Activated T-helper 17 cell treated with anti-CD3 and anti-CD28 coated beads, Interleukin-2, amount 50 U/mL, for 72 hours (primary cell): ENCODE results near the gene PHLDA3. TPM values are rescaled to one million over a fixed set of nuclear protein-coding genes. Genes with fewer than 3 reads are reported as not detected.

Experiments
- ATAC-seq: fragments of 150-1000 bp; cut with Tn5 transposase; replicated peaks from 2 replicates; pipeline ENCODE4 v1.10.0; 2021; ENCODE audit warnings: mild to moderate bottlenecking, moderate library complexity
- H3K27ac Mint-ChIP-seq: one replicate; pipeline ENCODE4 v1.8.0; 2022; ENCODE audit warnings: mixed read lengths
- H3K27me3 Mint-ChIP-seq: one replicate; pipeline ENCODE4 v1.8.0; 2022; ENCODE audit warnings: mixed read lengths
- H3K36me3 Mint-ChIP-seq: one replicate; pipeline ENCODE4 v1.8.0; 2022; ENCODE audit warnings: low read depth, mild to moderate bottlenecking, mixed read lengths
- H3K4me1 Mint-ChIP-seq: one replicate; pipeline ENCODE4 v1.8.0; 2022; ENCODE audit warnings: mixed read lengths
- H3K4me3 Mint-ChIP-seq: one replicate; pipeline ENCODE4 v1.8.0; 2022; ENCODE audit warnings: mild to moderate bottlenecking, mixed read lengths
- H3K9me3 Mint-ChIP-seq: one replicate; pipeline ENCODE4 v1.8.0; 2022; ENCODE audit warnings: mixed read lengths
- total RNA-seq, 2 donors: library from RNA; stranded (reverse); gene quantifications; one replicate each; pipeline ENCODE4 v1.2.3, GENCODE V29; 2022

The PHLDA3 gene
- total RNA-seq, 2 donors from 2014 or later: 9.4 to 21.0 TPM

DNA sequence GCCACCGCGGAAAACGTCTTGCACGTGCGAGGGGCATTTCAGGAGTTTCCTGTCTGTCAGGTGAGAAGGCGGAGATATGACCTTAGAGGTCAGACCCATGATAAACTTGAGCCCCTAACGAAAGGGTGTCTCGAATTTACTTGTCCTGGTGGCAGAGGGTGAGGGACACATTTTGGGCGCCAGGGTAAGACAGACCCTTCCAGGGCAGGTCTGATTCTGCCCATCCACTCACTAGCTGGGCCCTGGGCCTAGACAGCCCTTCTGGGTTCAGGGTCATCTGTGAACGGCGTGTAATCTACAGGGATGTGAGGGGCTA, 38.3 kb upstream of the PHLDA3 start:
- H3K9me3 Mint-ChIP-seq: no peaks in the 10 kb centered on the region
- peaks cover 7% of the 10 kb centered on the region for H3K4me1 Mint-ChIP-seq
- peak; percentile 15 for ATAC-seq
- H3K27ac Mint-ChIP-seq: peak overlapping the region; percentile 30
- H3K4me3 Mint-ChIP-seq: peak overlapping the region; percentile 92
- H3K27me3 Mint-ChIP-seq: no peaks in the 10 kb centered on the region
- H3K36me3 Mint-ChIP-seq: no peaks in the 10 kb centered on the region

GRCh38 chr1:201506557-201507359, 37.8 kb upstream of the PHLDA3 start, which contains the start of gene CSRP1:
Gene CSRP1 (minus strand): TSS chr1:201507123. CDS start chr1:201496303, 10,820 bp downstream.
- Mint-ChIP-seq H3K9me3 (no peaks in the 10 kb centered on the region), H3K27me3 (no peaks in the 10 kb centered on the region), H3K27ac (peak within 1 kb of the TSS; percentile 88), H3K36me3 (no peaks in the 10 kb centered on the region), H3K4me3 (peak within 1 kb of the TSS; percentile 92), H3K4me1 (peaks cover 7% of the 10 kb centered on the region)
- peak; percentile 95 for ATAC-seq

DNA sequence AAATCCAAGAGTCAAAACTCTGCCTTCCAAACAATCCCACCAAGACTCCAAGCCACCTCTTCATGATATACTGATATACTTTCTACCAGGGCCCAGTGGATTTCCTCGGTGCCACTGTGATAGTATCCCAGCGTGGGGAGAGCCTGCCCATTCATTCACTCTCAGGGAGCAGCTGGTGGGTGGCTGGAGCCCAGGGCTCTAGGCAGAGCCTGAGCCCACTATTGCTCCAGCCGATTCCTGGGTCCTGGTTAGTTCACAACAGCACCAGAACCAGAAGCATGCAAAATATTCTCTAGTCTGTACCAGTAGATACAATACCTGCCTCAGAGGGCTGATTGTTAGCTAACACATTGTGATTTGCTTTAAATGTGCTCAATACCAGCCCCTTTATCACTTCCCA, 37.1 kb upstream of the PHLDA3 start:
- peak overlapping the region; percentile 88 for H3K27ac Mint-ChIP-seq
- H3K9me3 Mint-ChIP-seq: no peaks in the 10 kb centered on the region
- no peak for ATAC-seq
- H3K27me3 Mint-ChIP-seq: no peaks in the 10 kb centered on the region
- peak overlapping the region; percentile 92 for H3K4me3 Mint-ChIP-seq
- H3K36me3 Mint-ChIP-seq: no peaks in the 10 kb centered on the region
- peaks cover 7% of the 10 kb centered on the region for H3K4me1 Mint-ChIP-seq

GRCh38 chr1:201505503-201505890, 36.5 kb upstream of the PHLDA3 start:
- Mint-ChIP-seq H3K36me3 (no peaks in the 10 kb centered on the region), H3K4me3 (peak overlapping the region; percentile 92), H3K27me3 (no peaks in the 10 kb centered on the region), H3K9me3 (no peaks in the 10 kb centered on the region), H3K27ac (peak overlapping the region; percentile 88), H3K4me1 (peaks cover 7% of the 10 kb centered on the region)
- ATAC-seq: no peak

GRCh38 chr1:201504799-201505502, 36.0 kb upstream of the PHLDA3 start:
- H3K27me3 Mint-ChIP-seq: no peaks in the 10 kb centered on the region
- H3K36me3 Mint-ChIP-seq: no peaks in the 10 kb centered on the region
- no peak for ATAC-seq

DNA sequence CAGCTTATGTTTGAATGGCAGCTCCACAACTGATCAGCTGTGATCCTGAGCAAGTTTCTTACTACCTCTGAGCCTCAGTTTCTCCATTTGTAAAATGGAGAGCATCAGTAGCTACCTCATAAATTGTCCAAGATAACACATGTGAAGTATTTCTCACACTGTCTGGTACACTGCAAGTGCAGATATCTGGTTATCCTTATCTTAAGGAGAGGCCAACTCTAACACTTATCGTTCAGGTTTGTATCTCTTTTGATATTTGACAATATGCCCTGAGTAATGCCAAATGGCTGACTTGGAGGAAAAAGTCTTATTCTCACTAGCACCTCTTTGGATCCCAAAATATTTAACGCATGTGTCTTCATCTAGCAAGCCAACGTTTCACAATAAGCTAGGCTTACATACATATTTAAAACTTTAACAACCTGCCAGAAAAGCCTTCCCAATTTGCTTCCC, 35.2 kb upstream of the PHLDA3 start:
- H3K27ac Mint-ChIP-seq: no peak overlapping the region
- H3K36me3 Mint-ChIP-seq: no peaks in the 10 kb centered on the region
- no peak overlapping the region for H3K4me3 Mint-ChIP-seq
- ATAC-seq: no peak
- no peaks in the 10 kb centered on the region for H3K27me3 Mint-ChIP-seq
- no peaks in the 10 kb centered on the region for H3K9me3 Mint-ChIP-seq
- peaks cover 7% of the 10 kb centered on the region for H3K4me1 Mint-ChIP-seq

More at GRCh38 chr1:201504799-201505502, 36.0 kb upstream of the PHLDA3 start:
- Mint-ChIP-seq H3K9me3 (no peaks in the 10 kb centered on the region), H3K4me1 (peaks cover 7% of the 10 kb centered on the region), H3K4me3 (peak overlapping the region; percentile 92), H3K27ac (peak overlapping the region; percentile 88)

DNA sequence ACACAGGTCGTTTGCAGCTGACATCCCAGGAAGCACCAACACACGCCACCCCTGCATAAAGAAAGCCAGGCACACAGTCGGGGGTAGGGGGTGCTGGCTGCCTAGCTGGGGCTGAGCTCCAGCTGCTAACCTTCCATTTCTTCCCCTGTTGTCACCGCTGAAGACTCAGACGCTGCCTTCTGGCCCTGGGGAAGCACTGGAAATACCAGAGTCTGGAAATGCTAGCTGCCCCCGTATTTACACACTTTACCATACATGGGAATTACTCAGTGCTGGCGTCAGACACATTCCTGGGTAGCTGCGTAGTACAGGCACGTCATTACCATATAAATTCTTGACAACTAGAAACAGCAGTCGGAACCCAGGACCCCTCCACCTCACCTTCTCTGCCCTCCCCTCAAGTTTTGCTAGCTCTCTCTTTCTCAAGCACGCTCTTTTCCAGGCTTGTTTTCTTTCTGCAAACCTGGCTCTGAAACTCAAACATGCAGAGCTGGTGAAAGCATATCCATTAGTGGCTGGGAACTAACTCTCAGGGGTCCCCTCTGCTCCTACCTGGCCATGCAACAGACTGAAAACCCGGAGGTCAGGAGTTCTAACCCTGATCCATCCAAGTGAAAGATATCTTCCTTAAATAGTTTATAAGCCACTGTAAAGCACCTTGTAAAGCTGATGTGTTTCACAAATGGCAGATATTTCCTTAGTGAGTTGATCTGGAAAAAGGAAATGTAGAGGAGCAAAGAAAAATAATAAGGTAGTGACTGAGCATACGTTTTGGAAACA, 34.6 kb upstream of the PHLDA3 start:
- H3K36me3 Mint-ChIP-seq: no peaks in the 10 kb centered on the region
- ATAC-seq: no peak
- peaks cover 7% of the 10 kb centered on the region for H3K4me1 Mint-ChIP-seq
- no peak overlapping the region for H3K27ac Mint-ChIP-seq
- H3K9me3 Mint-ChIP-seq: no peaks in the 10 kb centered on the region
- no peaks in the 10 kb centered on the region for H3K27me3 Mint-ChIP-seq
- H3K4me3 Mint-ChIP-seq: no peak overlapping the region

GRCh38 chr1:201502511-201502857, 33.5 kb upstream of the PHLDA3 start:
- Mint-ChIP-seq H3K4me1 (peaks cover 7% of the 10 kb centered on the region), H3K27me3 (no peaks in the 10 kb centered on the region), H3K4me3 (no peak overlapping the region), H3K36me3 (no peaks in the 10 kb centered on the region), H3K9me3 (no peaks in the 10 kb centered on the region), H3K27ac (no peak overlapping the region)
- ATAC-seq: no peak

DNA sequence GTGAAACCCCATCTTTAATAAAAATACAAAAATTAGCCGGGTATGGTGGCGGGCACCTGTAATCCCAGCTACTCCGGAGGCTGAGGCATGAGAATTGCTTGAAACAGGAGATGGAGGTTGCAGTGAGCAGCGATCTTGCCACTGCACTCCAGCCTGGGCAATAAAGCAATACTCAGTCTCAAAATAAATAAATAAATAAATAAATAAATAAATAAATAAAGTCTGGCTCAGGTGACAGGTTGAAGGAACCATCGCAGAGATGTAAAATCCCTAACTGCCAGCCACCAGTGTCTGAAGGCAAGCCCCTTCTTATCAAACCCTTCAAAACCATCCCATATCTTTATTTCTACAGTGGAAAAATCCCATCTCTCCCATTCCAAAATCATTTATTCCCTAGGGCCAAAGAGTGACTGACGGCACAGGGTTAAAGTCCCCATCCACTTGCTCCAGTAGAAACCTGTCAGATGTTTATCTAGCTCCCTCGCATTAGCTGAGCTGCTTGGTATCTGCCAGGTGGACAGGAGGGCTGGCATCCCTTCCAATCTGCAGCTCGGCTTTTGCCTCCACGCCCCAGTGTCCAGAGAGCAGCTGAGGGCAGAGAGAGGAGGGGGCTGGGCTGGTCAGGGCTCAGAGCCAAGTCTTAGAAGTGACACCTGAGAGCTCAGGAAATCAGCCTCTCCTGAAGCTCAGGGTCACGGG, 33.0 kb upstream of the PHLDA3 start:
- ATAC-seq: no peak
- Mint-ChIP-seq H3K4me3 (no peak overlapping the region), H3K27ac (no peak overlapping the region), H3K27me3 (no peaks in the 10 kb centered on the region), H3K9me3 (no peaks in the 10 kb centered on the region), H3K36me3 (no peaks in the 10 kb centered on the region), H3K4me1 (peaks cover 7% of the 10 kb centered on the region)

GRCh38 chr1:201501144-201501543, 32.2 kb upstream of the PHLDA3 start:
- Mint-ChIP-seq H3K4me1 (peaks cover 7% of the 10 kb centered on the region), H3K27me3 (no peaks in the 10 kb centered on the region), H3K4me3 (no peak overlapping the region), H3K27ac (no peak overlapping the region), H3K36me3 (peaks cover 5% of the 10 kb centered on the region), H3K9me3 (no peaks in the 10 kb centered on the region)
- ATAC-seq: no peak

DNA sequence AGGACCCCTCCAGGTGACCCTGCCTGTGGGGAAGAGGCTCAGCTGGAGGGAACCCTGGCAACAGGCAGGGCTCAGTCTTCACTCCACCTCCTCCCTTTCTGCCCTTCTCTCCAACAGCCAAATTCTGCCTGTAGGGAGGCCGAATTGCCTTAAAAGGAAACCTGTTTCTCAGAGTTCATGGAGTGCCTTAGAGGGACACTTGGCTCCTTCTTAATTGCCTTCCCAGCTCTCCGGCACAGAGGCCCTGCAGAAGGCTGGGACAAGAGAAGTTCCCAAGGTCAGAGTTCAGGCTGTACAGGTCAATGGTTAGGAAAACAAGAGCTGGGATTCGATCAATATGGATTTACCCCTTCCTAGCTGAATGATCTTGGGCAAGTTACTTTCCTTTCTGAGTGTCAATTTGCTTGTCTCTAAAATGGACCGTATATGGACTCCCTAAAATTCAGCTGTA, 31.7 kb upstream of the PHLDA3 start:
- H3K36me3 Mint-ChIP-seq: peaks cover 10% of the 10 kb centered on the region
- ATAC-seq: no peak
- peaks cover 7% of the 10 kb centered on the region for H3K4me1 Mint-ChIP-seq
- H3K9me3 Mint-ChIP-seq: no peaks in the 10 kb centered on the region
- H3K27ac Mint-ChIP-seq: no peak overlapping the region
- H3K4me3 Mint-ChIP-seq: no peak overlapping the region
- H3K27me3 Mint-ChIP-seq: no peaks in the 10 kb centered on the region

GRCh38 chr1:201499795-201500669, 31.0 kb upstream of the PHLDA3 start:
- Mint-ChIP-seq H3K27me3 (no peaks in the 10 kb centered on the region), H3K36me3 (peaks cover 13% of the 10 kb centered on the region), H3K4me1 (peaks cover under 1% of the 10 kb centered on the region), H3K9me3 (no peaks in the 10 kb centered on the region), H3K4me3 (no peak overlapping the region), H3K27ac (no peak overlapping the region)
- ATAC-seq: no peak

DNA sequence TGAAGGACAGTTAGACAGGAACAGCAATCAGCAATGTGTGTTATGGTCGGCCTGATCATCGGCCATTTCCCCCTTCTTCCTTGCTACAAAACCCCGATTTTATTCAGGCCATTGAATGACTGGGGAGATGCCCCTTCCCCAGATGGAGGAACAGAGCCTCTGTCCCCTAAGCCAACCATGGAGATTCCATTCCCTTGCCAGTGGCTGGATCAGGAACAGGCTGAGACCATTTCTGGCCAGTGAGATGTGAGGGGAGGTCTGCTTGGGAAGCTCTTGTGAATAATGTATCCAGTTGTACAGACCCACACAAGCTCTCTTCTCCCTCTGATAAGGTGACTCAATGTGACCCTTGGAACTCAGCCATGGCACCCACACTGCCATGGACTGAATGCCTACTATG, 30.2 kb upstream of the PHLDA3 start:
- no peak for ATAC-seq
- Mint-ChIP-seq H3K27ac (no peak overlapping the region), H3K36me3 (peaks cover 22% of the 10 kb centered on the region), H3K27me3 (no peaks in the 10 kb centered on the region), H3K4me1 (no peaks in the 10 kb centered on the region), H3K9me3 (no peaks in the 10 kb centered on the region), H3K4me3 (no peak overlapping the region)
